SK-N-SH treated with all-trans-retinoic acid at 6 μM for 48 hours (cell line): ENCODE results near the gene IL1R1.

Experiments
- ATAC-seq: fragments of 200-7000 bp; cut with Tn5 transposase; 3 replicates; pipeline ENCODE4 v1.9.1; 2020; ENCODE audit warnings: mild to moderate bottlenecking, moderate library complexity
- ARNTL ChIP-seq: fragments of 450-650 bp; formaldehyde crosslinking; IDR thresholded peaks from 2 replicates; pipeline ENCODE4 v1.5.0; 2020; ENCODE audit warnings: low read depth, mild to moderate bottlenecking, moderate library complexity, borderline replicate concordance
- BACH2 ChIP-seq: fragments of 250-450 bp; sonication (Bioruptor Pico); IDR thresholded peaks from 2 replicates; pipeline ENCODE4 v1.9.0; 2021; ENCODE audit warnings: mild to moderate bottlenecking, borderline replicate concordance
- CSDC2 ChIP-seq: fragments of 250-450 bp; sonication (Bioruptor Pico); IDR thresholded peaks from 2 replicates; pipeline ENCODE4 v1.5.0; 2020; ENCODE audit warnings: mild to moderate bottlenecking, moderate library complexity
- CSRNP3 ChIP-seq: fragments of 250-450 bp; sonication (Bioruptor Pico); IDR thresholded peaks from 2 replicates; pipeline ENCODE4 v1.5.1; 2021; ENCODE audit warnings: mild to moderate bottlenecking, moderate library complexity
- ESRRG ChIP-seq: fragments of 250-450 bp; sonication (Bioruptor Pico); IDR thresholded peaks from 2 replicates; pipeline ENCODE4 v1.6.1; 2021; ENCODE audit warnings: mild to moderate bottlenecking
- GLIS3 ChIP-seq: fragments of 250-450 bp; sonication (Bioruptor Pico); IDR thresholded peaks from 2 replicates; pipeline ENCODE4 v1.5.0; 2020; ENCODE audit warnings: mild to moderate bottlenecking, moderate library complexity
- ISL1 ChIP-seq: fragments of 250-450 bp; sonication (Bioruptor Pico); IDR thresholded peaks from 2 replicates; pipeline ENCODE4 v2.1.2; 2022; ENCODE audit warnings: mild to moderate bottlenecking, moderate library complexity
- PATZ1 ChIP-seq: fragments of 250-450 bp; sonication (Bioruptor Pico); IDR thresholded peaks from 2 replicates; pipeline ENCODE4 v1.8.0; 2020; ENCODE audit warnings: mild to moderate bottlenecking, moderate library complexity, borderline replicate concordance
- PPARA ChIP-seq: fragments of 250-450 bp; sonication (Bioruptor Pico); IDR thresholded peaks from 2 replicates; pipeline ENCODE4 v1.5.0; 2020; ENCODE audit warnings: mild to moderate bottlenecking, borderline replicate concordance
- RARB ChIP-seq: fragments of 250-450 bp; sonication (Bioruptor Pico); IDR thresholded peaks from 2 replicates; pipeline ENCODE4 v1.8.0; 2021; ENCODE audit warnings: mild to moderate bottlenecking, moderate library complexity
- SNAI2 ChIP-seq: fragments of 250-450 bp; sonication (Bioruptor Pico); IDR thresholded peaks from 2 replicates; pipeline ENCODE4 v1.5.0; 2020; ENCODE audit warnings: mild to moderate bottlenecking, moderate library complexity
- TCF4 ChIP-seq: fragments of 250-450 bp; sonication (Bioruptor Pico); IDR thresholded peaks from 2 replicates; pipeline ENCODE4 v1.8.0; 2021; ENCODE audit warnings: mild to moderate bottlenecking, moderate library complexity, borderline replicate concordance
- TOX ChIP-seq: fragments of 250-450 bp; sonication (Bioruptor Pico); IDR thresholded peaks from 2 replicates; pipeline ENCODE4 v1.8.0; 2021; ENCODE audit warnings: mild to moderate bottlenecking, moderate library complexity, borderline replicate concordance
- ZC3H10 ChIP-seq: fragments of 250-450 bp; sonication (Bioruptor Pico); IDR thresholded peaks from 2 replicates; pipeline ENCODE4 v1.5.1; 2021; ENCODE audit warnings: mild to moderate bottlenecking, moderate library complexity
- ZFP3 ChIP-seq: fragments of 250-450 bp; sonication (Bioruptor Pico); IDR thresholded peaks from 2 replicates; pipeline ENCODE4 v1.5.0; 2020; ENCODE audit warnings: mild to moderate bottlenecking, moderate library complexity
- ZFP30 ChIP-seq: fragments of 450-650 bp; formaldehyde crosslinking; IDR thresholded peaks from 2 replicates; pipeline ENCODE4 v1.5.0; 2022; ENCODE audit warnings: mild to moderate bottlenecking, moderate library complexity
- ZNF565 ChIP-seq: fragments of 450-650 bp; formaldehyde crosslinking; conservative IDR thresholded peaks from 2 replicates; pipeline ENCODE4 v1.5.0; 2020; ENCODE audit warnings: low read depth, mild to moderate bottlenecking, moderate library complexity
- ZNF70 ChIP-seq: fragments of 450-650 bp; formaldehyde crosslinking; IDR thresholded peaks from 2 replicates; pipeline ENCODE4 v1.5.0; 2020; ENCODE audit warnings: mild to moderate bottlenecking, moderate library complexity
- ZNF8 ChIP-seq: fragments of 450-650 bp; formaldehyde crosslinking; IDR thresholded peaks from 2 replicates; pipeline ENCODE4 v1.5.0; 2020; ENCODE audit warnings: mild to moderate bottlenecking, moderate library complexity
- TF ChIP-seq, protein P1 (sequence below): fragments of 250-450 bp; sonication (Bioruptor Pico); IDR thresholded peaks from 2 replicates; pipeline ENCODE4 v1.8.0; 2021; ENCODE audit warnings: low read depth, mild to moderate bottlenecking, moderate library complexity, borderline replicate concordance
- TF ChIP-seq, protein P2 (sequence below): fragments of 250-450 bp; sonication (Bioruptor Pico); IDR thresholded peaks from 2 replicates; pipeline ENCODE4 v1.5.0; 2020; ENCODE audit warnings: mild to moderate bottlenecking, moderate library complexity

The IL1R1 gene

GRCh38 chr2:102126660-102127059 is 15.9 kb upstream of the IL1R1 start:
- TF ChIP-seq TCF4 (CRISPR knock-in tag) (no peak), ZC3H10 (no peak), RARB (no peak), CSDC2 (CRISPR knock-in tag) (no peak), ESRRG (no peak), PPARA (no peak), ZFP30 (CRISPR knock-in tag) (no peak), ZNF8 (CRISPR knock-in tag) (no peak), CSRNP3 (CRISPR knock-in tag) (no peak)
- TF ChIP-seq, protein P1, sequence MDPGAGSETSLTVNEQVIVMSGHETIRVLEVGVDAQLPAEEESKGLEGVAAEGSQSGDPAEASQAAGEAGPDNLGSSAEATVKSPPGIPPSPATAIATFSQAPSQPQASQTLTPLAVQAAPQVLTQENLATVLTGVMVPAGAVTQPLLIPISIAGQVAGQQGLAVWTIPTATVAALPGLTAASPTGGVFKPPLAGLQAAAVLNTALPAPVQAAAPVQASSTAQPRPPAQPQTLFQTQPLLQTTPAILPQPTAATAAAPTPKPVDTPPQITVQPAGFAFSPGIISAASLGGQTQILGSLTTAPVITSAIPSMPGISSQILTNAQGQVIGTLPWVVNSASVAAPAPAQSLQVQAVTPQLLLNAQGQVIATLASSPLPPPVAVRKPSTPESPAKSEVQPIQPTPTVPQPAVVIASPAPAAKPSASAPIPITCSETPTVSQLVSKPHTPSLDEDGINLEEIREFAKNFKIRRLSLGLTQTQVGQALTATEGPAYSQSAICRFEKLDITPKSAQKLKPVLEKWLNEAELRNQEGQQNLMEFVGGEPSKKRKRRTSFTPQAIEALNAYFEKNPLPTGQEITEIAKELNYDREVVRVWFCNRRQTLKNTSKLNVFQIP, result no peak
- no peak for ATAC-seq

- no peak for ATAC-seq
- TF ChIP-seq PATZ1 (CRISPR knock-in tag) (no peak), RARB (no peak), TOX (CRISPR knock-in tag) (no peak), ZNF70 (no peak), CSDC2 (CRISPR knock-in tag) (no peak), ISL1 (CRISPR knock-in tag) (no peak), ZNF565 (no peak), ZFP30 (CRISPR knock-in tag) (no peak), CSRNP3 (CRISPR knock-in tag) (no peak), ESRRG (no peak), ZC3H10 (no peak), GLIS3 (no peak), BACH2 (CRISPR knock-in tag) (no peak), PPARA (no peak), ARNTL (no peak), ZFP3 (CRISPR knock-in tag) (no peak), ZNF8 (CRISPR knock-in tag) (no peak), SNAI2 (CRISPR knock-in tag) (no peak)
- TF ChIP-seq, protein P1, result no peak
- TF ChIP-seq, protein P2, sequence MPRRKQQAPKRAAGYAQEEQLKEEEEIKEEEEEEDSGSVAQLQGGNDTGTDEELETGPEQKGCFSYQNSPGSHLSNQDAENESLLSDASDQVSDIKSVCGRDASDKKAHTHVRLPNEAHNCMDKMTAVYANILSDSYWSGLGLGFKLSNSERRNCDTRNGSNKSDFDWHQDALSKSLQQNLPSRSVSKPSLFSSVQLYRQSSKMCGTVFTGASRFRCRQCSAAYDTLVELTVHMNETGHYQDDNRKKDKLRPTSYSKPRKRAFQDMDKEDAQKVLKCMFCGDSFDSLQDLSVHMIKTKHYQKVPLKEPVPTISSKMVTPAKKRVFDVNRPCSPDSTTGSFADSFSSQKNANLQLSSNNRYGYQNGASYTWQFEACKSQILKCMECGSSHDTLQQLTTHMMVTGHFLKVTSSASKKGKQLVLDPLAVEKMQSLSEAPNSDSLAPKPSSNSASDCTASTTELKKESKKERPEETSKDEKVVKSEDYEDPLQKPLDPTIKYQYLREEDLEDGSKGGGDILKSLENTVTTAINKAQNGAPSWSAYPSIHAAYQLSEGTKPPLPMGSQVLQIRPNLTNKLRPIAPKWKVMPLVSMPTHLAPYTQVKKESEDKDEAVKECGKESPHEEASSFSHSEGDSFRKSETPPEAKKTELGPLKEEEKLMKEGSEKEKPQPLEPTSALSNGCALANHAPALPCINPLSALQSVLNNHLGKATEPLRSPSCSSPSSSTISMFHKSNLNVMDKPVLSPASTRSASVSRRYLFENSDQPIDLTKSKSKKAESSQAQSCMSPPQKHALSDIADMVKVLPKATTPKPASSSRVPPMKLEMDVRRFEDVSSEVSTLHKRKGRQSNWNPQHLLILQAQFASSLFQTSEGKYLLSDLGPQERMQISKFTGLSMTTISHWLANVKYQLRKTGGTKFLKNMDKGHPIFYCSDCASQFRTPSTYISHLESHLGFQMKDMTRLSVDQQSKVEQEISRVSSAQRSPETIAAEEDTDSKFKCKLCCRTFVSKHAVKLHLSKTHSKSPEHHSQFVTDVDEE (CRISPR knock-in tag), result no peak
Measured at GRCh38 chr2:102129082-102129481, 13.5 kb upstream of the IL1R1 start.
